ENCODE data around the gene CACNA1H. TPM values are rescaled to one million over a fixed set of nuclear protein-coding genes. Genes with fewer than 3 reads are reported as not detected.

The CACNA1H gene
- total RNA-seq, 1 donor from 2014 or later: 73.2 TPM

GRCh38 chr16:1217526-1217925 is 64.6 kb downstream of the CACNA1H start:
- TF ChIP-seq CTCF (IDR thresholded peaks at IDR 0.05): no peak
- DNase-seq (ENCODE audit: low spot score): no peak
- Mint-ChIP-seq H3K9me3 (ENCODE audit: low read depth) (no peaks in the 10 kb centered on the region), H3K27ac (ENCODE audit: unreplicated experiment) (no peak overlapping the region), H3K4me3 (ENCODE audit: unreplicated experiment) (no peak overlapping the region), H3K27me3 (ENCODE audit: low read depth) (no peaks in the 10 kb centered on the region), H3K36me3 (ENCODE audit: low read depth) (peaks cover 19% of the 10 kb centered on the region), H3K4me1 (ENCODE audit: low read depth) (no peaks in the 10 kb centered on the region)

GRCh38 chr16:1218061-1218929 is 65.4 kb downstream of the CACNA1H start:
- Mint-ChIP-seq H3K4me3 (ENCODE audit: unreplicated experiment) (no peak overlapping the region), H3K4me1 (ENCODE audit: low read depth) (no peaks in the 10 kb centered on the region), H3K9me3 (ENCODE audit: low read depth) (no peaks in the 10 kb centered on the region), H3K27me3 (ENCODE audit: low read depth) (no peaks in the 10 kb centered on the region), H3K36me3 (ENCODE audit: low read depth) (peaks cover 19% of the 10 kb centered on the region), H3K27ac (ENCODE audit: unreplicated experiment) (no peak overlapping the region)
- no peak for DNase-seq (ENCODE audit: low spot score)
- TF ChIP-seq CTCF (IDR thresholded peaks at IDR 0.05): no peak

DNA sequence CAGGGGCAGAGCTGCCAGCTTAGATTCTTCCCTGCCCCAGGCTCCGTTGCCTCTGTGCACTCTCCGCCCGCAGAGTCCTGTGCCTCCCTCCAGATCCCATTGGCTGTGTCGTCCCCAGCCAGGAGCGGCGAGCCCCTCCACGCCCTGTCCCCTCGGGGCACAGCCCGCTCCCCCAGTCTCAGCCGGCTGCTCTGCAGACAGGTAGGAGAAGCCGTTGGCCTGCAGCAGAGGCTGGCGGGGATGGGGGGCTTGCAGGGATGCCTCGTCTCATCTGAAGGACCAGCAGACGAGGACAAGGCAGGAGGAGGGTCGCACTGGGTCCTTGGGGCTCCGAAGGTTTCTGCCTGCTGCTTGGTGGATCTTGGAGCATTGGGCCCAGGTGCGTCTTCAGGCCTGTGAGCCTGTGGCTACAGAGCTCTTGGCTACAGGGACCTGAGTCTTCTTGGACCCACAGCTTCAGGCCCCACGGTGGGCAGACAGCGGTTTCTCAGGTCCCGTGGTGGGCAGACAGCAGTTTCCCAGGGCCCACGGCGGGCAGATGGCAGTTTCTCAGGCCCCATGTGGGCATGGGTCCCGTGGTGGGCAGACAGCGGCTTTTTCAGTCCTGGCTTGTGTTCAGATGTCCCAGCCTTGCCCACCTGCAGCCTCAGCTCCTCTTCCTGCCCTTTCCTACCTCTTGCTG is 66.2 kb downstream of the CACNA1H start:
- peaks cover 19% of the 10 kb centered on the region for H3K36me3 Mint-ChIP-seq (ENCODE audit: low read depth)
- no peaks in the 10 kb centered on the region for H3K9me3 Mint-ChIP-seq (ENCODE audit: low read depth)
- H3K27ac Mint-ChIP-seq (ENCODE audit: unreplicated experiment): no peak overlapping the region
- H3K4me1 Mint-ChIP-seq (ENCODE audit: low read depth): no peaks in the 10 kb centered on the region
- DNase-seq (ENCODE audit: low spot score): no peak
- no peak overlapping the region for H3K4me3 Mint-ChIP-seq (ENCODE audit: unreplicated experiment)
- TF ChIP-seq CTCF (IDR thresholded peaks at IDR 0.05): no peak
- no peaks in the 10 kb centered on the region for H3K27me3 Mint-ChIP-seq (ENCODE audit: low read depth)

- Mint-ChIP-seq H3K9me3 (ENCODE audit: low read depth) (no peaks in the 10 kb centered on the region), H3K27ac (ENCODE audit: unreplicated experiment) (no peak overlapping the region), H3K4me1 (ENCODE audit: low read depth) (no peaks in the 10 kb centered on the region), H3K27me3 (ENCODE audit: low read depth) (no peaks in the 10 kb centered on the region), H3K36me3 (ENCODE audit: low read depth) (peaks cover 17% of the 10 kb centered on the region), H3K4me3 (ENCODE audit: unreplicated experiment) (no peak overlapping the region)
- no peak for DNase-seq (ENCODE audit: low spot score)
- no peak for TF ChIP-seq CTCF (IDR thresholded peaks at IDR 0.05)
Measured at GRCh38 chr16:1220098-1220728, 67.3 kb downstream of the CACNA1H start.

All from chondrocyte (in vitro differentiated cells).